Lower lobe of right lung (tissue), 2 donors: ENCODE results near the gene RPS15A. TPM values are rescaled to one million over a fixed set of nuclear protein-coding genes. Genes with fewer than 3 reads are reported as not detected.

Experiments used
- ATAC-seq, 2 donors: fragments of 200-7000 bp; cut with Tn5 transposase; one replicate each; pipeline ENCODE4 v1.9.1; 2020 to 2022; ENCODE audit warnings: mild to moderate bottlenecking in 2 of 2, moderate library complexity in 2 of 2
- DNase-seq: peaks from one replicate; pipeline ENCODE4 v3.0.0-alpha.2; 2020
- H3K27ac ChIP-seq: fragments of 200-600 bp; one replicate; pipeline ENCODE4 v1.8.0; 2022
- H3K27me3 ChIP-seq: fragments of 200-600 bp; one replicate; pipeline ENCODE4 v1.8.0; 2022; ENCODE audit warnings: low read depth
- H3K36me3 ChIP-seq: fragments of 200-600 bp; one replicate; pipeline ENCODE4 v1.8.0; 2022; ENCODE audit warnings: mild to moderate bottlenecking
- H3K4me1 ChIP-seq: fragments of 200-600 bp; one replicate; pipeline ENCODE4 v1.8.0; 2022
- H3K4me3 ChIP-seq: fragments of 200-600 bp; one replicate; pipeline ENCODE4 v1.8.0; 2022; ENCODE audit warnings: mild to moderate bottlenecking
- H3K9me3 ChIP-seq: fragments of 200-600 bp; one replicate; pipeline ENCODE4 v1.8.0; 2022
- CTCF ChIP-seq: fragments of 200-600 bp; IDR thresholded peaks from one replicate; pipeline ENCODE4 v1.8.0; 2022; ENCODE audit warnings: antibody characterized with exemption, mild to moderate bottlenecking
- intact Hi-C: fragments of 100-400 bp; cut with DNase I; formaldehyde crosslinking; loops from one replicate; pipeline ENCODE4 v1.11.0; 2022
- total RNA-seq: library from RNA; stranded (reverse); fragmentation: NEBNext Ultra II Directional; extraction: Animal tissue kit (Norgen Biotek cat#: 25700); gene quantifications from one replicate; pipeline ENCODE4 v1.2.1, GENCODE V29; 2021
- donor health status: DM: no; HTN: yes; CAD: no; lungs with severe emphysema.

The RPS15A gene
- total RNA-seq, 1 donor from 2014 or later = 1,084 TPM

GRCh38 chr16:18796377-18796776 is 6.2 kb upstream of the RPS15A start:
- H3K27me3 ChIP-seq = no peaks in the 10 kb centered on the region
- intact Hi-C loops = no loop called here
- TF ChIP-seq CTCF = no peak
- peaks cover 17% of the 10 kb centered on the region for H3K4me1 ChIP-seq
- H3K4me3 ChIP-seq = no peak overlapping the region
- no peak overlapping the region for H3K27ac ChIP-seq
- no peak for ATAC-seq
- peaks cover 64% of the 10 kb centered on the region for H3K36me3 ChIP-seq
- DNase-seq = no peak
- no peaks in the 10 kb centered on the region for H3K9me3 ChIP-seq

GRCh38 chr16:18792836-18793433 is 2.8 kb upstream of the RPS15A start:
- no peak overlapping the region for H3K4me3 ChIP-seq
- ATAC-seq (no peak), DNase-seq (no peak)
- no peak for TF ChIP-seq CTCF
- H3K36me3 ChIP-seq = peaks cover 73% of the 10 kb centered on the region
- H3K27ac ChIP-seq = no peak overlapping the region
- intact Hi-C loops = no loop called here
- no peaks in the 10 kb centered on the region for H3K27me3 ChIP-seq
- H3K9me3 ChIP-seq = no peaks in the 10 kb centered on the region
- peaks cover 22% of the 10 kb centered on the region for H3K4me1 ChIP-seq

GRCh38 chr16:18789515-18789849 is 652 bp downstream of the RPS15A start:
- H3K27ac ChIP-seq = peak overlapping the region; percentile 89
- intact Hi-C loops = no loop called here
- H3K4me1 ChIP-seq = peaks cover 52% of the 10 kb centered on the region
- no peaks in the 10 kb centered on the region for H3K9me3 ChIP-seq
- no peak for DNase-seq
- H3K36me3 ChIP-seq = peaks cover 74% of the 10 kb centered on the region
- TF ChIP-seq CTCF = no peak
- ATAC-seq = no peak
- peak overlapping the region; percentile 87 for H3K4me3 ChIP-seq
- no peaks in the 10 kb centered on the region for H3K27me3 ChIP-seq

- no peak for TF ChIP-seq CTCF
- no peak for DNase-seq
- Histone ChIP-seq H3K27me3 (no peaks in the 10 kb centered on the region), H3K4me3 (peak overlapping the region; percentile 87), H3K27ac (peak overlapping the region; percentile 89), H3K36me3 (peaks cover 74% of the 10 kb centered on the region), H3K4me1 (peaks cover 52% of the 10 kb centered on the region), H3K9me3 (no peaks in the 10 kb centered on the region)
- intact Hi-C loops = no loop called here
- ATAC-seq = no peak
Measured at GRCh38 chr16:18788828-18789514, 1.2 kb downstream of the RPS15A start.

GRCh38 chr16:18784917-18785623 is 5.1 kb downstream of the RPS15A start:
- DNase-seq (no peak), ATAC-seq (no peak)
- intact Hi-C loops = no loop called here
- no peak for TF ChIP-seq CTCF
- Histone ChIP-seq H3K27me3 (no peaks in the 10 kb centered on the region), H3K27ac (no peak overlapping the region), H3K4me3 (no peak overlapping the region), H3K9me3 (no peaks in the 10 kb centered on the region), H3K4me1 (peaks cover 44% of the 10 kb centered on the region), H3K36me3 (peaks cover 67% of the 10 kb centered on the region)
